ENCODE results near the gene ZBTB3.

- TF ChIP-seq CTCF (IDR thresholded peaks at IDR 0.05) (no peak), POLR2A (IDR thresholded peaks at IDR 0.05) (no peak)
Observed at GRCh38 chr11:62726156-62726914, 27.6 kb downstream of the ZBTB3 start.
